GM18498 (cell line): ENCODE data around the gene MAPK6.
"Not testable (repeated sequence)": the region's sequence is repeated elsewhere in the genome, so short reads cannot be mapped to it uniquely, and the experiment has no call there.

Source experiments
- ATAC-seq: cut with Tn5 transposase; IDR thresholded peaks from one replicate; pipeline ENCODE4 v1.9.1; 2021; ENCODE audit warnings: mild to moderate bottlenecking, moderate library complexity; ENCODE audit not compliant: unreplicated experiment

Gene MAPK6

GRCh38 chr15:52018693-52019393 lies at the start of gene MAPK6:
Gene MAPK6, plus strand, starts transcription at chr15:52019219. Its CDS starts 27,242 bp downstream, at chr15:52046461.
- peak; percentile 81 for ATAC-seq

- ATAC-seq, result no peak
Observed at GRCh38 chr15:51969728-51970127, 49.3 kb upstream of the MAPK6 start.

- no peak for ATAC-seq
Observed at GRCh38 chr15:51970132-51970817, 48.7 kb upstream of the MAPK6 start.

GRCh38 chr15:51971032-51971374 lies 48.0 kb upstream of the MAPK6 start:
- peak; percentile 17 for ATAC-seq

- ATAC-seq, result peak; percentile 80
Observed at GRCh38 chr15:51971375-51972133, 47.5 kb upstream of the MAPK6 start, which contains the start of gene LEO1. Gene LEO1, minus strand, starts transcription at chr15:51971778. Its CDS starts 33 bp downstream, at chr15:51971745.

GRCh38 chr15:51973220-51973619 lies 45.8 kb upstream of the MAPK6 start:
- ATAC-seq, result no peak

GRCh38 chr15:51973775-51974174 lies 45.2 kb upstream of the MAPK6 start:
- no peak for ATAC-seq

- peak; percentile 89 for ATAC-seq
Observed at GRCh38 chr15:51982013-51982769, 36.8 kb upstream of the MAPK6 start.

- no peak for ATAC-seq
Observed at GRCh38 chr15:51982770-51983103, 36.3 kb upstream of the MAPK6 start.

- no peak for ATAC-seq
Observed at GRCh38 chr15:51991141-51991540, 27.9 kb upstream of the MAPK6 start.

GRCh38 chr15:51992953-51993352 lies 26.1 kb upstream of the MAPK6 start:
- ATAC-seq, result no peak

- ATAC-seq, result no peak
Observed at GRCh38 chr15:52002351-52002750, 16.7 kb upstream of the MAPK6 start.

GRCh38 chr15:52003089-52003488 lies 15.9 kb upstream of the MAPK6 start:
- not testable (repeated sequence) for ATAC-seq

- no peak for ATAC-seq
Observed at GRCh38 chr15:52003710-52004109, 15.3 kb upstream of the MAPK6 start.

- no peak for ATAC-seq
Observed at GRCh38 chr15:52004806-52005205, 14.2 kb upstream of the MAPK6 start.

GRCh38 chr15:52005748-52006701 lies 13.0 kb upstream of the MAPK6 start:
- ATAC-seq, result peak; percentile 67

GRCh38 chr15:52006702-52007340 lies 12.2 kb upstream of the MAPK6 start:
- peak; percentile 36 for ATAC-seq

- no peak for ATAC-seq
Observed at GRCh38 chr15:52008359-52008697, 10.7 kb upstream of the MAPK6 start.

GRCh38 chr15:52008698-52009434 lies 10.2 kb upstream of the MAPK6 start:
- ATAC-seq, result no peak
